Activated CD4-positive, alpha-beta T cell treated with anti-CD3 and anti-CD28 coated beads, Interleukin-2, amount 50 U/mL, for 24 hours (primary cell): Measurements from ENCODE around the gene RIPOR2.
"Not testable (repeated sequence)": the region's sequence is repeated elsewhere in the genome, so short reads cannot be mapped to it uniquely, and the experiment has no call there.

ENCODE experiments used
- DNase-seq, 2 donors: peaks; one replicate each; pipeline ENCODE4 v3.0.0-alpha.2; 2020; ENCODE audit warnings: low read depth in 1 of 2, low spot score in 1 of 2

Gene RIPOR2

GRCh38 chr6:24957199-24957598 lies 21.4 kb upstream of the RIPOR2 start:
- no peak for DNase-seq

GRCh38 chr6:24953726-24954125 lies 18.0 kb upstream of the RIPOR2 start:
- DNase-seq: no peak

- no peak for DNase-seq
Observed at GRCh38 chr6:24951811-24952299, 16.1 kb upstream of the RIPOR2 start.

GRCh38 chr6:24950218-24950941 lies 14.6 kb upstream of the RIPOR2 start:
- DNase-seq: no peak

- DNase-seq: no peak
Observed at GRCh38 chr6:24949020-24949569, 13.3 kb upstream of the RIPOR2 start.

- not testable (repeated sequence) for DNase-seq
Observed at GRCh38 chr6:24948261-24948660, 12.5 kb upstream of the RIPOR2 start.

GRCh38 chr6:24947636-24948035 lies 11.9 kb upstream of the RIPOR2 start:
- no peak for DNase-seq

GRCh38 chr6:24945054-24945453 lies 9.3 kb upstream of the RIPOR2 start:
- no peak for DNase-seq

GRCh38 chr6:24943774-24944173 lies 8.0 kb upstream of the RIPOR2 start:
- DNase-seq: no peak

- DNase-seq: no peak
Observed at GRCh38 chr6:24940311-24940917, 4.7 kb upstream of the RIPOR2 start.

GRCh38 chr6:24936641-24937317 lies 1.0 kb upstream of the RIPOR2 start:
- DNase-seq: no peak

- no peak for DNase-seq
Observed at GRCh38 chr6:24933868-24934401, 1.8 kb downstream of the RIPOR2 start.

GRCh38 chr6:24933266-24933665 lies 2.5 kb downstream of the RIPOR2 start:
- DNase-seq: no peak

GRCh38 chr6:24932832-24933231 lies 2.9 kb downstream of the RIPOR2 start:
- DNase-seq: no peak

- no peak for DNase-seq
Observed at GRCh38 chr6:24931718-24932691, 3.8 kb downstream of the RIPOR2 start.

GRCh38 chr6:24931296-24931695 lies 4.5 kb downstream of the RIPOR2 start:
- DNase-seq: no peak

- DNase-seq: no peak
Observed at GRCh38 chr6:24930431-24930871, 5.3 kb downstream of the RIPOR2 start.

- DNase-seq: no peak
Observed at GRCh38 chr6:24929242-24929641, 6.5 kb downstream of the RIPOR2 start.

- DNase-seq: no peak
Observed at GRCh38 chr6:24927985-24928745, 7.6 kb downstream of the RIPOR2 start.
